HG03378 (cell line): ENCODE results near the gene NRG3.

ENCODE experiments used
- ATAC-seq: cut with Tn5 transposase; IDR thresholded peaks from one replicate; pipeline ENCODE4 v1.9.1; 2021; ENCODE audit warnings: mild to moderate bottlenecking, moderate library complexity; ENCODE audit not compliant: unreplicated experiment

Gene NRG3

GRCh38 chr10:82361256-82361655 lies 486.3 kb downstream of the NRG3 start:
- no peak for ATAC-seq

GRCh38 chr10:82377608-82378007 lies 502.6 kb downstream of the NRG3 start:
- no peak for ATAC-seq

- no peak for ATAC-seq
These were observed 503.2 kb downstream of the NRG3 start for GRCh38 chr10:82378146-82378545.

DNA sequence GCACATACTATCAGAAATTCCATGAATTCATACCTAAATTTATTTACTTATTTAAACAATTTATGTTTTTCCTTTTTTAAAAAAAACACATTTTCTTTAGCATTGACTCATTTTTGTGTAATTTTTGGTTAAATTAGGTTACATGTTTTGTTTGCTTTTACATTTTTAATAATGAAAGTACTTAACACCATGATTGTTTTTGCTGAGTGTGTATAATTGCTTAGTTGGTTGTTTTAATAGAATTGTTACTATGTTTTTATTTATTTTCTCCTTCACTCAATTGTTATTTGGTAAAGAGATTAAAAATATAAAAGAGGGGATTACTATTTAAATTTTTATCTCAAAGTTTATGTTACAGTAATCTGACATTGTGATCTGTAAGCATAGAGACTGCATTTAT lies 508.4 kb downstream of the NRG3 start:
- ATAC-seq: no peak

DNA sequence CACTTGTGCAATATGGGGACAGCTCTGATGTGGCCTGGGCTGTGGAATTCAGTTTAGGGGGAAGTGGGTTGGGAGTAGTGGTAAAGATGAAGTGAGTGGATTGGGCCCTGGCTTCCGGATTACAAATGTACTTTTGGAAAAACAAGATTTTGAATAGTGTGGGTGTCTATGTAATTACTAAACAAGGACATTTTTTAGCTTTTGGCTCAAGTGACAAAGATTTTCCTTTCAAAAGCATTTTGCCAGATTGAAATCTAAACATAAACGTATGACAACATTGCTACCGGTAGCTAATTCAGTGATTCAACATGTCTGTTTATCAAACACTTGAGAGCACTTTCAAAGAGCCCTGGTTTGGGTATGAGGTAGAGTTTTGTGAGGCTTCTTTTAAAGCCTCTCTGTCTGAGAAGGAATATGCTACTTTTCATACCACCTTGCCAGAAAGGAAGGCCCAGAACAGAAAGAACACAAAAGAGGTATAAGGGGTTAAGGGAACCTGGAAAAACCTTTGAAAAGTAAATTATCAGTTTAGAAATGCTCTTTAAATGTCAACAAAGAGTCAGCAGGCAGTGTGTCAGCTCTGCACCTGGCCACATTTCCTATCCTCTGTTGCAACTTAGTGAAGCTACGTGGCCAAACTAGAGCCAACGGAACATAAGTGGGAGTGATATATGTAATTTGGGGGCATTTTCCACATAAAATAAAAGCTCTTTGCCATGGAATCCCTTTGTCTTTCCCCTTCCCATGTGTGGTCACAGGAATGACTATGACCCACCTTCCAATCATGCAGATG lies 516.1 kb downstream of the NRG3 start:
- ATAC-seq: no peak

GRCh38 chr10:82391971-82392370 lies 517.0 kb downstream of the NRG3 start:
- ATAC-seq: no peak

GRCh38 chr10:82392533-82392932 lies 517.5 kb downstream of the NRG3 start:
- no peak for ATAC-seq

- no peak for ATAC-seq
These were observed 519.1 kb downstream of the NRG3 start for GRCh38 chr10:82394122-82394521.

- no peak for ATAC-seq
These were observed 520.0 kb downstream of the NRG3 start for GRCh38 chr10:82394987-82395386.

GRCh38 chr10:82396886-82397285 lies 521.9 kb downstream of the NRG3 start:
- ATAC-seq: no peak

DNA sequence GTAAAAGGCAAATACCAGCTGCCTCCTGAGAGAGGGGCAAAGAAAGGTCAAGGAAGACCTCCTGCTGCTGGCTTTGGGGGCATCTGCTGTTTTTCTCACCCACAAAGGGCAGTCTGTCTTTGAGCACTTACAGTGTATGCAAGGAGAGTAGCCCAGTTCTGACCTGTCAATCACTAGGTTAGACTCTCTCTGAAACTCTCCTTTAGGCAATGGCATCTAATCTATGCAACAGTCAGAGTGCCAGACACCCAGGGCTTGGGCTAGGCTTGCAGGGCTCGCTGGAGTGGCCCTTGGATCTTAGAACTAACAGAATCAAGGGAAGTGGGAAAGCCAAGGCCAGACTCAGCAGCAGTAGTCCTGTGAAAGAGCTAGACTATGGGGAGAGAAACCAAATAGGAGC lies 522.9 kb downstream of the NRG3 start:
- no peak for ATAC-seq

GRCh38 chr10:82399850-82400249 lies 524.9 kb downstream of the NRG3 start:
- ATAC-seq: no peak

DNA sequence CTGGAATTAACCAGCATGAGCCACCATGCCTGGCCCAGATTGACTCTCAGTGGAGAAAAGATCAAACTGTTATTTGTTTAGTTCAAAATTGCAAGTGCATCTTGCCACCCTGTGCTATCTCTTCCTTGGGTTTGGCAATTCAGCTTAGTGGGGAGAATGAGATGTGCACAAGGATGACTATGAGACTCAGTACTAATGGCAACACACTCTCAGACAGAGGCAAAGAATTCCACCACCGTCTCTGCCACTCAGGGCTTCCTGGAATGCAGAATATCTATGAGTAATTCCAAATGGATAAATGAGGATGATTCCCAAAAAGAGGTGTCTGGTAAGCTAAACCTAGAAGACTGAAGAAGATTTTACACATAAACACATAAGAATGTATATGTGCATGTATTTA lies 525.8 kb downstream of the NRG3 start:
- ATAC-seq: no peak

- ATAC-seq: no peak
These were observed 528.0 kb downstream of the NRG3 start for GRCh38 chr10:82402906-82403401.

DNA sequence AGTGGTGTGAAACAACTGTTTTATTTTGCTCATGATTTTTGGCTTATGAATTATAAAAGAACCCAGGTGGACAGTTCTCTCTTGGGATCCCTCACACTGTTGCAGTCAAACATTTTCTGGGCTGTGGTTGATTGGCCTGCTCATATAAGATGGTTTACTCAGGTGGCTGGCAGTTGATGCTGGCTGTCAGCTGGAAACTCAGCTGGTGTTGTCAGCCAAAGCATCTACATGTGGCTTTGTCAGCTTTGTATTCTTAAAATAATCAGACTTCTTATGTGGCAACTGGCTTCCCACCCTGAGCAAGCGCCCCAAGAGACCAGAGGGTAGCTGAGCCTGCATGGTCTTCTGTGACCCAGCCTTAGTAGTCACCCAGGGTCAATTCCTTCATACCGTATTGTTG lies 534.7 kb downstream of the NRG3 start:
- no peak for ATAC-seq

DNA sequence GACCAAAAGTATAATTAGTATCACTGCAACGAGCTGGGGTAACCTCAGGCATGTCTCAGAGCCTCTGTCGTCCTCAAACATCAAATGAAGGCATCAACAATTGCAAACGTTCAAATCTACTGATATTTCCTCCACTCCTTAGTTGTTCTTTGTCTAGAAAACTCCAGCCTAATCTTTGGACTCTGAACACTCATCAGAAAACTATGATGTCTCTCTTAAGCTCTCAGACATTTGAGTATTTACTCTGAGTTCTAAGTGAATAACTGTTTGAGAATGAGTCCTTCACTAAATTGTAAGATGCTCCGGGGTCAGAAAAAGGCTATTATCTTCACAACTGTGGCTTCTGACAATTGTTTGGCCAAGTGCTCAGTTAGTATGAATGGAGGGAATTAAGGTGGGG lies 536.4 kb downstream of the NRG3 start:
- ATAC-seq: no peak

DNA sequence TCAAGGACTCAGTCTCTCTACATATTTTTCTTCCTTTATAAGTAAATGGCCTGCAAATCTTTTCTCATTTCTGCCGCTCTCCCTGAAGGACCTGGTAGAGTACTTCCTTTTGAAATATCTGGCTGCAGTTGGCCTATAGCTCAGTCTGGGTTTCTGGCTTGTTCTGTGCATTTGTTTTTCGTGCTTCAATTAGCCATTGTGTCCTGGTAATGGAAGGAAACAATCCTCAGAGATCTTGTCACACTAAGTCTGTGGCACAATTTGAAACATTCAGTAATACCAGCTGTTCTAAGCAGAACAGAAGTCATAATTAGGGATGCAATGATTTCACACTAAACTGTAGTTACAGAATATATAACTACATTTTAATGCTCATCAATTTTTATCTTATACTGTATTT lies 545.0 kb downstream of the NRG3 start:
- no peak for ATAC-seq

DNA sequence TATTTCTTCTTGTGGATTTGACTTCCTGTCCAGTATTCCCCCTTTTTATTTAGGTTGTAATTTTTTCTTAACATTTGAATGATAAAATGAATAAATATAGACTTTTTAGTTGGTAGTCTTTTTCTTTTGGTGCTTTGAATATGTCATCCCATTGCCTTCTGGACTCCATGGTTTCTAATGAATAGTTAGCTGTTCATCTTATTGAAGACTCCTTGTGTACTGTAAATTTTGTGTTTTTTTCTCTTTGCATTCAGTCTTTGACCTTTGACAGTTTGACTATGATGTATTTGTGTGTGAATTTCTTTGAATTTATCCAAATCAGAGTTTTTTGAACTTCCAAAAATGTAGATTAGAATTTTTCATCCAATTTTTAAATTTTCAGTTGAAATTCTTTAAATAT lies 554.3 kb downstream of the NRG3 start:
- no peak for ATAC-seq

- no peak for ATAC-seq
These were observed 563.3 kb downstream of the NRG3 start for GRCh38 chr10:82438277-82438676.

DNA sequence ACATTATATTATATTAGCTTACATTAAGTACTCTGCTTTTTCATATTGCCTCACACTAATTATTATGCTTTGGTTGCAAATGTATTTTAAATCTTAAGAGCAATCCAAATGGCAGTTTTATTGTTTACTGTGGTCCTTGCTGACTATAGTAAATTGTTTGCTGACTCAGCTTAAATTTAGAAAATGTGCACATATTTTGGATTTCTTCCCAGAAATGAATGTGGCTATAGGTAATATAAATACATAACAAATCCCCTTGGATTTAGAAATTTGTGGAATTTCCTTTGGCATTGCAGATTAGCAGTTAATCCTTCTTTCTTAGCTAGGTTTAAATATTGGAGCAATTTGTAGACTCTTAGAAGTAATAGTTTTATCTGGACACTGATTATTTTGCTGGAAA lies 565.8 kb downstream of the NRG3 start:
- no peak for ATAC-seq

DNA sequence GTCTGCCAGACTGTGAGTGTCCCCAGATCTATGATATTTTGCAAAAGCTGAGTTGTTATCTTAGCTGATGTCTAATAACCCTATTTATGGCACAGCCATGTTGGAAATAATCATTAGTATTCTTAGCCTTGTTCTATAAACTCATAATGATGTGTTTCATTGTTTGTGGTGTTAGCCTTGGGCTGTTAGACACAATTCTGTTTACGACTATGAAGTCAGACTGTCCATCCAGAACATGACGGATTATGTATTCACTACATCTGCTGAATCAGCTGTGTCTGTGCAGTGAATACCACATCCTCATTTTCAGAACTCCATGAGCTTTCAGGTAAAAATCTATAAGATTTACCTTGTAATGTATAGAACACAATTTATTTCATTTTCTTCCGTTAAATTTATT lies 577.1 kb downstream of the NRG3 start:
- no peak for ATAC-seq

- no peak for ATAC-seq
These were observed 577.7 kb downstream of the NRG3 start for GRCh38 chr10:82452676-82453075.

DNA sequence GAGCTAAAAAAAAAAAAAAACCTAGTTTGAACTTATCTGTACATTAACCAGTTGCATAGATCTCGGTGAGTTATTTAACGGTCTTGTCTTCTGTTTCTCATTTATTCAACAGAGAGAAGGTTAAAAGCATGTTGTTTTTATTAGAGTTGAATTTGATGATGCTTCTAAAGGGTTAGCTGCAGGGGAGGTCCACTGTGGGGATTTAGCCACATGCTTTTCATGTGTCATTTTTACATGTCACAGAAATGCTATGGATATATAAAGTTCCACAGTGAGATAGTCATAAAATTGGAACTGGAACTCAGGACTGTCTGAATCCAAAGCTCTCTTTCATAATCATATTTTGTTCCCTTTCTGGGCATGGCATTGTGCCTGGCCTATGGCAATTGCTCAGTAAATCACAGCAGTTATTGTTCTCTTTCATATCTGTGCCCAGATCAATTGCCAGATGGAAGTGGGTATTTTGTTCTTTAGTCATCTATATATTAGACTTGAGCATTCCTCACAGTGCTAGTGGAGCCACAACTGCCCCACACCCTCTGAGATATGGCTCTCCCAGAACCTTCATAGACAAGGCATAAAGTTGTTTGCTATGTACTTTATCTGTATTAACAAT lies 578.8 kb downstream of the NRG3 start:
- no peak for ATAC-seq
